Jurkat, Clone E6-1 (cell line): Measurements from ENCODE around the gene OR6Q1.

ENCODE experiments used
- DNase-seq: peaks from one replicate; pipeline ENCODE4 v3.0.0-alpha.2; 2011; ENCODE audit warnings: low read depth, low spot score
- H3K4me3 ChIP-seq: 2 replicates; pipeline ENCODE4 v1.5.1; 2011; ENCODE audit warnings: mild to moderate bottlenecking, low read length, control low read depth, moderate library complexity

The OR6Q1 gene

GRCh38 chr11:58047818-58048217 lies 17.1 kb downstream of the OR6Q1 start:
- no peak for DNase-seq
- H3K4me3 ChIP-seq, result no peak overlapping the region

- DNase-seq, result no peak
- no peak overlapping the region for H3K4me3 ChIP-seq
Measured at GRCh38 chr11:58055806-58056401, 25.2 kb downstream of the OR6Q1 start.

GRCh38 chr11:58057481-58057880 lies 26.7 kb downstream of the OR6Q1 start:
- H3K4me3 ChIP-seq, result no peak overlapping the region
- no peak for DNase-seq

GRCh38 chr11:58058276-58059006 lies 27.7 kb downstream of the OR6Q1 start:
- H3K4me3 ChIP-seq, result no peak overlapping the region
- DNase-seq, result no peak

- H3K4me3 ChIP-seq, result no peak overlapping the region
- DNase-seq, result no peak
Measured at GRCh38 chr11:58059007-58059350, 28.2 kb downstream of the OR6Q1 start.

GRCh38 chr11:58060535-58060934 lies 29.8 kb downstream of the OR6Q1 start:
- H3K4me3 ChIP-seq, result no peak overlapping the region
- DNase-seq, result no peak

- DNase-seq, result no peak
- no peak overlapping the region for H3K4me3 ChIP-seq
Measured at GRCh38 chr11:58060939-58061672, 30.4 kb downstream of the OR6Q1 start.

- H3K4me3 ChIP-seq, result no peak overlapping the region
- no peak for DNase-seq
Measured at GRCh38 chr11:58061813-58062212, 31.1 kb downstream of the OR6Q1 start.

GRCh38 chr11:58067685-58068084 lies 36.9 kb downstream of the OR6Q1 start:
- H3K4me3 ChIP-seq, result no peak overlapping the region
- DNase-seq, result no peak

GRCh38 chr11:58068655-58069054 lies 37.9 kb downstream of the OR6Q1 start:
- DNase-seq, result no peak
- no peak overlapping the region for H3K4me3 ChIP-seq

GRCh38 chr11:58070585-58070984 lies 39.8 kb downstream of the OR6Q1 start:
- H3K4me3 ChIP-seq, result no peak overlapping the region
- DNase-seq, result no peak

GRCh38 chr11:58075781-58076180 lies 45.0 kb downstream of the OR6Q1 start:
- no peak overlapping the region for H3K4me3 ChIP-seq
- no peak for DNase-seq
